Stimulated activated CD4-positive, alpha-beta T cell treated with anti-CD3 and anti-CD28 coated beads, Interleukin-2, amount 100 ng/mL, for 4 hours (primary cell): ENCODE measurements around the gene TCF15.

ENCODE experiments used
- DNase-seq: peaks from one replicate; pipeline ENCODE4 v3.0.0-alpha.2; 2020; ENCODE audit warnings: low read depth

The TCF15 gene

GRCh38 chr20:611047-611842 is 1.1 kb upstream of the TCF15 start:
- DNase-seq = no peak

GRCh38 chr20:609371-609964 is 641 bp downstream of the TCF15 start:
- DNase-seq = no peak

GRCh38 chr20:608970-609369 is 1.1 kb downstream of the TCF15 start:
- no peak for DNase-seq

- no peak for DNase-seq
These were observed 2.6 kb downstream of the TCF15 start for GRCh38 chr20:607476-607875.

- DNase-seq = no peak
These were observed 4.9 kb downstream of the TCF15 start for GRCh38 chr20:605237-605636.

GRCh38 chr20:603116-603640 is 6.9 kb downstream of the TCF15 start:
- no peak for DNase-seq

GRCh38 chr20:602111-602970 is 7.8 kb downstream of the TCF15 start:
- DNase-seq = no peak

GRCh38 chr20:600736-601135 is 9.4 kb downstream of the TCF15 start:
- DNase-seq = no peak

GRCh38 chr20:600141-600540 is 10.0 kb downstream of the TCF15 start:
- no peak for DNase-seq

GRCh38 chr20:598133-598850 is 11.8 kb downstream of the TCF15 start:
- no peak for DNase-seq

GRCh38 chr20:597560-597959 is 12.5 kb downstream of the TCF15 start:
- no peak for DNase-seq

GRCh38 chr20:595330-596308 is 14.5 kb downstream of the TCF15 start:
- no peak for DNase-seq

- DNase-seq = no peak
These were observed 17.6 kb downstream of the TCF15 start for GRCh38 chr20:592506-592905.

- DNase-seq = no peak
These were observed 18.2 kb downstream of the TCF15 start for GRCh38 chr20:591941-592340.

- no peak for DNase-seq
These were observed 21.0 kb downstream of the TCF15 start for GRCh38 chr20:588932-589672.

GRCh38 chr20:588476-588875 is 21.6 kb downstream of the TCF15 start:
- DNase-seq = no peak

- no peak for DNase-seq
These were observed 25.2 kb downstream of the TCF15 start for GRCh38 chr20:584971-585301.

GRCh38 chr20:584161-584970 is 25.7 kb downstream of the TCF15 start:
- no peak for DNase-seq

GRCh38 chr20:582204-582603 is 27.9 kb downstream of the TCF15 start:
- DNase-seq = no peak
